ENCODE measurements around the gene ANO10. TPM values are rescaled to one million over a fixed set of nuclear protein-coding genes. Genes with fewer than 3 reads are reported as not detected.
"Not testable (repeated sequence)": the region's sequence is repeated elsewhere in the genome, so short reads cannot be mapped to it uniquely, and the experiment has no call there.

ANO10 gene
- polyA plus RNA-seq, 3 donors: 11.2 to 24.8 (median 21.6) TPM

GRCh38 chr3:43461345-43461744 lies 160.5 kb downstream of the ANO10 start:
- intact Hi-C loops (cut with micrococcal nuclease): no loop called here
- Mint-ChIP-seq H3K9me3 (peaks cover 11 to 22% (median 15%) of the 10 kb centered on the region in 7 donors), H3K27ac (no peak overlapping the region), H3K27me3 (ENCODE audit: low read depth in 3 of 3) (peaks cover 0 to 4% (median 0%) of the 10 kb centered on the region in 3 donors), H3K36me3 (peaks cover 16 to 21% of the 10 kb centered on the region in 2 donors), H3K4me1 (peaks cover 2% of the 10 kb centered on the region), H3K4me3 (no peak overlapping the region)
- H3K79me2 ChIP-seq (ENCODE audit: insufficient read depth, low read length): no peaks in the 10 kb centered on the region
- H3K9ac ChIP-seq (ENCODE audit: insufficient read depth, low read length, poor library complexity, severe bottlenecking): no peak overlapping the region
- DNase-seq: no peak
- H3K4me1 ChIP-seq (ENCODE audit: control insufficient read depth in 1 of 2, insufficient read depth in 2 of 2, low read length in 2 of 2): no peaks in the 10 kb centered on the region
- WGBS (ENCODE audit: insufficient coverage): no CpG with 5 or more reads among the region's 2 CpGs
- H4K20me1 ChIP-seq (ENCODE audit: insufficient read depth, low read length): no peaks in the 10 kb centered on the region
- TF ChIP-seq CTCF (IDR thresholded peaks at IDR 0.05): no peak
- H3K4me2 ChIP-seq (replicated peaks; ENCODE audit: extremely low read depth, low read length, poor library complexity, severe bottlenecking): no peak overlapping the region
- no peak overlapping the region for H3K27ac ChIP-seq (ENCODE audit: low read depth in 1 of 2, low read length in 2 of 2)
- no peaks in the 10 kb centered on the region for H3K27me3 ChIP-seq (ENCODE audit: control insufficient read depth in 2 of 2, insufficient read depth in 2 of 2, low read length in 2 of 2)
- H2AFZ ChIP-seq (ENCODE audit: insufficient read depth, low read depth, low read length, poor library complexity, severe bottlenecking): no peak overlapping the region
- H3K9me3 ChIP-seq (replicated peaks in 1 of 2; ENCODE audit: control insufficient read depth in 1 of 2, insufficient read depth in 1 of 2, low read length in 2 of 2): peaks cover 5 to 9% of the 10 kb centered on the region in 2 donors
- no peak overlapping the region for H3K4me3 ChIP-seq (replicated peaks in 1 of 3; ENCODE audit: low read depth in 2 of 3, low read length in 3 of 3)
- H3K36me3 ChIP-seq (replicated peaks in 1 of 2; ENCODE audit: control insufficient read depth in 1 of 2, insufficient read depth in 2 of 2, low read length in 2 of 2): no peaks in the 10 kb centered on the region

GRCh38 chr3:43457038-43457437 lies 164.8 kb downstream of the ANO10 start:
- H3K79me2 ChIP-seq (ENCODE audit: insufficient read depth, low read length); H3K4me1 ChIP-seq (ENCODE audit: control insufficient read depth in 1 of 2, insufficient read depth in 2 of 2, low read length in 2 of 2); H3K4me3 Mint-ChIP-seq; H3K9me3 ChIP-seq (replicated peaks in 1 of 2; ENCODE audit: control insufficient read depth in 1 of 2, insufficient read depth in 1 of 2, low read length in 2 of 2); H3K4me3 ChIP-seq (replicated peaks in 1 of 3; ENCODE audit: low read depth in 2 of 3, low read length in 3 of 3); H2AFZ ChIP-seq (ENCODE audit: insufficient read depth, low read depth, low read length, poor library complexity, severe bottlenecking); H3K9me3 Mint-ChIP-seq; H3K36me3 Mint-ChIP-seq; DNase-seq; H3K4me2 ChIP-seq (replicated peaks; ENCODE audit: extremely low read depth, low read length, poor library complexity, severe bottlenecking); H3K27ac Mint-ChIP-seq; H3K27me3 ChIP-seq (ENCODE audit: control insufficient read depth in 2 of 2, insufficient read depth in 2 of 2, low read length in 2 of 2); H3K36me3 ChIP-seq (replicated peaks in 1 of 2; ENCODE audit: control insufficient read depth in 1 of 2, insufficient read depth in 2 of 2, low read length in 2 of 2); H3K9ac ChIP-seq (ENCODE audit: insufficient read depth, low read length, poor library complexity, severe bottlenecking); H3K27ac ChIP-seq (ENCODE audit: low read depth in 1 of 2, low read length in 2 of 2); H3K4me1 Mint-ChIP-seq; H3K27me3 Mint-ChIP-seq (ENCODE audit: low read depth in 3 of 3); intact Hi-C loops (cut with micrococcal nuclease); H4K20me1 ChIP-seq (ENCODE audit: insufficient read depth, low read length): not testable (repeated sequence)
- WGBS (ENCODE audit: insufficient coverage): no CpG with 5 or more reads among the region's 1 CpG
